ENCODE data around the gene HOPX. TPM values are rescaled to one million over a fixed set of nuclear protein-coding genes. Genes with fewer than 3 reads are reported as not detected.

HOPX gene
- total and polyA plus RNA-seq, 2 experiments from 2014 or later = not detected

- no peak for TF ChIP-seq ZNF462 (CRISPR knock-in tag; IDR thresholded peaks at IDR 0.05)
Observed at GRCh38 chr4:56630876-56631666, 50.0 kb downstream of the HOPX start (continued).

- H3K9me3 Mint-ChIP-seq = peaks cover 38% of the 10 kb centered on the region
- peaks cover 8% of the 10 kb centered on the region for H3K27me3 Mint-ChIP-seq (ENCODE audit: insufficient read depth, low read depth, poor library complexity)
- H3K4me3 Mint-ChIP-seq = no peak overlapping the region
- DNase-seq (ENCODE audit: low spot score) (no peak), ATAC-seq (no peak)
- Histone ChIP-seq H3K4me3 (no peak overlapping the region), H3K4me2 (no peak overlapping the region), H3K27ac (ENCODE audit: low read depth) (no peak overlapping the region), H3K36me3 (ENCODE audit: insufficient read depth) (no peaks in the 10 kb centered on the region; the same call in 1 of the 2 replicates), H3K9me2 (ENCODE audit: insufficient read depth) (peaks cover 5% of the 10 kb centered on the region; the same call in 1 of the 2 replicates), H3F3A (replicated peaks; ENCODE audit: low read depth) (no peaks in the 10 kb centered on the region), H3K4me1 (ENCODE audit: insufficient read depth) (no peaks in the 10 kb centered on the region), H2AFZ (no peak overlapping the region), H4K20me1 (replicated peaks; ENCODE audit: insufficient read depth) (no peaks in the 10 kb centered on the region), H3K79me2 (replicated peaks; ENCODE audit: insufficient read depth) (no peaks in the 10 kb centered on the region), H3K27me3 (ENCODE audit: insufficient read depth) (no peaks in the 10 kb centered on the region)
- H3K4me1 Mint-ChIP-seq = 0 out of 3 replicates have a peak, but pooled peaks cover 3% of the 10 kb centered on the region
- peaks cover 19% of the 10 kb centered on the region for H3K36me3 Mint-ChIP-seq (ENCODE audit: low read depth)
- H3K27ac Mint-ChIP-seq = no peak overlapping the region
- no peak for TF ChIP-seq EZH2phosphoT487 (IDR thresholded peaks at IDR 0.05; ENCODE audit: unreplicated experiment)
- TF ChIP-seq ZNF331 (CRISPR knock-in tag; IDR thresholded peaks at IDR 0.05; ENCODE audit: low read depth) = no peak
- TF ChIP-seq EZH2 (IDR thresholded peaks at IDR 0.05; ENCODE audit: low read depth, unreplicated experiment) = no peak
- no peak for TF ChIP-seq CREB1 (CRISPR knock-in tag; IDR thresholded peaks at IDR 0.05; ENCODE audit: low read depth)
- TF ChIP-seq STAT1 (IDR thresholded peaks at IDR 0.05; ENCODE audit: unreplicated experiment) = no peak
- no peak for TF ChIP-seq POLR2AphosphoS5 (IDR thresholded peaks at IDR 0.05; ENCODE audit: low read depth)
- no peak for TF ChIP-seq CTCF (conservative IDR thresholded peaks at IDR 0.05; ENCODE audit: low read depth in 2 of 2)
- no peak for TF ChIP-seq ETS1 (IDR thresholded peaks at IDR 0.05)
- TF ChIP-seq NANOG (IDR thresholded peaks at IDR 0.05; ENCODE audit: borderline replicate concordance) = no peak
Observed at GRCh38 chr4:56628592-56628991, 52.5 kb downstream of the HOPX start.
